Measurements from ENCODE around the gene PRICKLE2.
A peak's percentile ranks its signal among the peaks of the same experiment; 100 is the strongest.

Gene PRICKLE2

DNA sequence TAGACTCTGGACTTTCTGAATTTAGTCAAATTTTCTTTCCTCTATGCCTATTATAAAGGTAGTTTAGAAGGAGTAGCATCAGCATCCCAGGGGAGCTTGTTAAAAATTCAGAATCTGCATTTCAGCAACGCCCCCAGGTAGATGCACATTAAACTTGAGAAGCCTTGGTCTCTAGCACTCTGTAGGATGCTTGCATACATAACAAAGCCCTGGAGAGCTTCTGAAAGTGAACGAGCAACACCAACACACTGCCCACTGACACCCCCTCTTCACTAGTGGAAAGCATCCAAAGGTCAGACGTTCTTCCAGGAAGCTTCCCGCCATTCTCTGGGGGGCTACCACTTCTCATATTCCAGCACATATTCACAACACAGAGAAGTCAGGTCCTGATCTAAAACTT is 6.5 kb downstream of the PRICKLE2 start:
- no peak for DNase-seq

DNA sequence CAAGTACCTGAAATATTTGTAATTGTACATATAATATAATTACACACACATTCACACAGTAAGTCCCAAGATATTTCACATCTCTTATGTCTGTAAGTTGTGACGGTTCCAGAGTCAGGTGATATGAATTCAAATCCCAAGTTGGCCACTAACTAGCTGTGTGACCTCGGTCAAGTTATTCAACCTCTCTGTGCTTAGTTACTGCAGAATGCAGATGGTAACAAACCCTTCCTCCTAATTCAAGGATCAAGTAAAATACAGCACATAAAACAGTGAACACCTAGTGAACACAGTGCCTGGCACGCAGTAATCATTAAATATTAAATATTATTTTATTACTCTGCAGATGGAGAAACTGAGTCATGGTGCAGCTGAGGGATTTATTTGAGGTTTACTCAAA is 6.9 kb downstream of the PRICKLE2 start:
- no peak for DNase-seq

DNA sequence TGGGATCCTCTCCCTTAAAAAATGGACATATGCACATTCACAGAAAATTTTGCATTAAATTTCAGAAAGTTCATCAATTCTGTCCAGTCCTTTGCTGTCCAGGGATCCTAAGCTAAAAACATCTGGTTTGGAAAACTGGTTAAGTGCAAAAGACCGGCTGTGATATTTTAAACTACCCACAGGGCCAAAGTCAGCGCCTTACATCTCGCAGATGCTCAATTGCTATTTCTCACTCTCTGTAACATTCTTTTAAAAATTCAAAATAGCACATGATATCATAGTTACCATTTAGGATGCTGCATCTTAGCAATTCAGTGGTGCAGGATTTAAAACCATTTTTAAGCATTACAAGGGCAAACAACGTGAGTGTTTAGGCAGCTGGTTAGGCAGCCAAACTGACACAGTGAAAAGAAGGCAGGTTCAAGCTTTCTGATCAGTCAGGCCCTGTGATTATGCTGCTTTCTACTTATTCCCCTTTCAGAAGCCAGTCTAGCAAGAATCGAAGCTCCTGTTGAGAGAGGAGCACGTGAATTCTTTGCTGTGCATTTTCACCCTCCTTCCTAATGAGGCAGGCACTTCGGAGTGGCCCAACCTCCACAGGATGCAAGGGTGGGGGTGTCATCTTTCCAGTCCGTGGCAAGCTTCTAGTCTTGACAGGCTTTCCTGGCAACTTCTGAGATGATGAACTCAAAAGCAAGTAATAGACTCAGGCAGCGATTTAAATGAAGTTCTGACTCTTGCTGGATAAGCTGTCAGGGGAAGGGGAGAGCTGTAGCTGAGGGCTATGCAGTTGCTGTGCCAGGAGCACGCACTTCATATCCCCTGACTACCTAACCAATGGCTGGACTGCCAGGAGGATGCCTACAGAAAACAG is 8.8 kb downstream of the PRICKLE2 start:
- DNase-seq, result no peak

DNA sequence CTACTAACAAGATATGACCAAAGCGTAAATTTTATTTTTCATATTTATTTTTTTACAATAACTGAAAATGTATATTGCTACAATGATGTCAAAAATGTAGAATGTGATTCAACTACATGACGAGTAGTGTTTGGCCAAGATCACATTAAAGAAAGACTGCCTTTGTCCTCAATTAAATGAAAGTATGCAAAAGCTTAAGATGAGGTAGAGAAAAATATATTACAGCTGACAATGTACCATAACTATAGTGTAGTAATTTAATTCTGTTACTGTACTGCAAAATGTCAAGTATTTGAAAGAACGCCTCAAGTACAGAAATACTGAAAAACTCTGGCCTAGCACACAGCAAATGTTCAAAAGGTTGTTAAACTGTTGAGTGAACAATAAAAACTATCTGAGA is 9.7 kb downstream of the PRICKLE2 start:
- DNase-seq, result no peak

DNA sequence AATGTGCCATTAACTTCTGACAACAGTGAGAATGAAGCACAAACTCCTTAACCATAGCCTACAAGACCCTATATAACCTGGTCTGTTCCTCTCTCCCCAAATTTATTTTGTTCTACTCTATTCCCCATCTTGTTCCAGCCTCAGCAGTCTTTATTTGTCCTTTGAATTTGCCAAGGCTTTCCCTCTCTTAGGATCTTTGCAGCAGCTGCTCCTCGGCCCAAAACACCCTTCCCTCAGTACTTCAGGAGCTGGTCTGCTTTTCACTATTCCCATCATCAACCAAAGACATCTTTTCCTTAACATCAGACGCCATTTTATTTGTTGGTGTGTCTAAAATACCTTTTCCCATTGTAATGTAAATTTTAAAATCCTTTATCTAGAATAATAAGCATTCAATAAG is 10.2 kb downstream of the PRICKLE2 start:
- no peak for DNase-seq

DNA sequence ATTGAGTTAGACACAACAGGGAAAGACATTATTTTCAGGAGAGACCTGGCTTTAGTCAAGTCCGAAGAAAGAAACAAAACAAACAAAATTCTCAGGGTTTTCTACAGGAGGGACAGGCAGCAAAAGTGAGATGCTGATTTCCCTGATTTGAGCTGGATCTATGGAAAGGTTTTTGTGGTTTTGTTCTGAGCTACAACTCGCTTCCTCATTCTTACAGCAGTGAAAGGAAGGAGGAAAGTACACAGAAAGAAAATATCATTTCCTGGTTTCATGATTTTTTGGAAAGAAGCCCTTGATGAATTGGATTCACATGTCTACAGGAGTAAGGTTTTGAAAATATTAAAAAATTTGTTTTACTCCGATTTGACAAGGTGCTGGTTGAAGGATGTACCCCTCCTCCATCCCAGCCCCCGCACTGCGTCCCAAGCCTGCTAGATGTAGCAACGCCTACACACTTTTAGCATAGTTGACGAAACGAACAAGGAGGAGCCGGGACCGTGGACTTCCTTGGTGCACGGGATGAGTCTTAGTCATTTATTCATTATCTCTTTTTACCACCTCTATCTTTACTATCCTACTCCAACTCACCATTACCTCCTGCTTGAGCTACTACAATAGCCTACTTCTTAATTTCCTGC is 10.8 kb downstream of the PRICKLE2 start:
- DNase-seq, result peak; percentile 49

DNA sequence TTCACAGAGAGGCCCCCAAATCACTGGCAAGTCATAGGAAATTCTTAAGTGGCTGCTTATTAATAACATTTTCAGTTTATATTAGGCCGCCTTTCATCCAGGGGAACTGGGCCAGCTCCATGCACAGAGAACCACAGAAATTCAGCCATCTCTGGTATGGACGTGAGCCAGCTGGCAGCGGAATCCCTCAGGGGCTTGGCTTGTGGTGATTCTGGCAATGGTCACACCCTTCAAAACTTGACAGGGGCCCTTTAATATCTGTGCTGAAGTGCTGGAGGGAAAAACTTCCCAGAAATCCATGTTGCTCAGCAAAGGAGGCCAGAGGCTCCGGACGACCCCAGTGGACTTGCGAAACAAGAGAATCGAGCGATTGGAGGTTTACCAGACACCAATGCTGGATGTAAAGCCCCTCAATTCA is 11.3 kb downstream of the PRICKLE2 start:
- DNase-seq, result no peak

DNA sequence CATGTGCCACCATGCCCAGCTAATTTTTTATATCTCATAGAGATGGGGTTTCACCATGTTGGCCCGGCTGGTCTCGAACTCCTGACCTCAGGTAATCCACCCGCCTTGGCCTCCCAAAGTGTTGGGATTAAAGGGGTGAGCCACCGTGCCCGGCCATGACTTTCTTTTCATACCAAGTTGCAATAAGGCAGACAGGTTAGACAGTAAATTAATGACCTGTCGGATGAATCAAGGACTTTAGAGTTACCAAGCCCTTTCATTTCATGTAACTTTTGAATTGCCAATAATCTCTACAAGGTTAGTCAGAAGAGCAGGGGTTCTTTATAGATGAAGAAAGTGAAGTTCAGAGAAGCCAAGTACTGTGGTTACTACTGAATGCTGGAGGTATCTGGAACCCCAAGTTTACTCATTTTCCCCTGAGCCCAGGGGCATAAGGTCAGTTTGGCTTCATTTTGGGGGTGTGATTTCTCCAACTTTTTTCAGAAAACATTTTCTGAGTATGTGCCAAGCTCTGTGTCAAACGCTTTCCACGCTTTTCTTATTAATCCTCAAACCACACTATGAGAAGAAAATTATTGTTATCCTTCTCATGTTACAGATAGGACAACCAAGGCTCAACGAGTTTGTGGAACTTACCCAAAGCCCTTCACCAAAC is 11.9 kb downstream of the PRICKLE2 start:
- DNase-seq, result no peak

DNA sequence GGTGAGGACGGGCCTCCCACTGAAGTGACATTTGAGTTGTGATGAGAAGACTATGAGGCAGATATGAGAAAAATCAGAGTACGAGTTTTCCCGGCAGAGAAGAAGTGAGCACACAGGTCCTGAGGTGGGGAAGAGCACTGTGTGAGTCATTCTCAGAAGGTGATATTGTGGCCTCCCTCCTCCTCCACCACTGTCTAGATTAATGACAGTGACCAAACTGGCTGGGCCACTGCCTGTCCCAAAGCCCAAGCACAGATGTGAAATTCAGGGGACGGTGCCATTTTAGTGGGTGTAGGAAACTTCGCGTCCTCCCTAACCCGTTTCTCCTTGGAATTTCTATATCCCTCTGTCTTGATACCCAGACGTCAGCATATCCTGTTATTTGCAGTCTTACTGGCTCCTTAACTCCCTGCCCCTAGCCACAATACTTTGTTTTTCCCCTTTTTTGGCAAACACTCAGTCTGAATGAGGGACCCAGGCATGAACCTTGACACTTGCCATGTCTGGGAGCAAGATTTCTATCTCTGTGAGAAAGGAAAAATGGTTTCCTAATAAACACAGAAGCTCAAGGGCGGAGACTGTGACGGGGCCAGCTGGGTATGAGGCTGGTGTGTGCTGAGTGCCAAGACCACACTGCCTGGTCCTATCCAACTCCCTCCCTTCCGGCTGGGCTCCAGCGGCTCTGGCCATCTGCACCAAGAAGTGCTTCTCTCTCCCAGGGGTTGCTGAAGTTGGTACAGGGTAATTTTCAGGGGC is 15.2 kb downstream of the PRICKLE2 start:
- DNase-seq, result no peak

DNA sequence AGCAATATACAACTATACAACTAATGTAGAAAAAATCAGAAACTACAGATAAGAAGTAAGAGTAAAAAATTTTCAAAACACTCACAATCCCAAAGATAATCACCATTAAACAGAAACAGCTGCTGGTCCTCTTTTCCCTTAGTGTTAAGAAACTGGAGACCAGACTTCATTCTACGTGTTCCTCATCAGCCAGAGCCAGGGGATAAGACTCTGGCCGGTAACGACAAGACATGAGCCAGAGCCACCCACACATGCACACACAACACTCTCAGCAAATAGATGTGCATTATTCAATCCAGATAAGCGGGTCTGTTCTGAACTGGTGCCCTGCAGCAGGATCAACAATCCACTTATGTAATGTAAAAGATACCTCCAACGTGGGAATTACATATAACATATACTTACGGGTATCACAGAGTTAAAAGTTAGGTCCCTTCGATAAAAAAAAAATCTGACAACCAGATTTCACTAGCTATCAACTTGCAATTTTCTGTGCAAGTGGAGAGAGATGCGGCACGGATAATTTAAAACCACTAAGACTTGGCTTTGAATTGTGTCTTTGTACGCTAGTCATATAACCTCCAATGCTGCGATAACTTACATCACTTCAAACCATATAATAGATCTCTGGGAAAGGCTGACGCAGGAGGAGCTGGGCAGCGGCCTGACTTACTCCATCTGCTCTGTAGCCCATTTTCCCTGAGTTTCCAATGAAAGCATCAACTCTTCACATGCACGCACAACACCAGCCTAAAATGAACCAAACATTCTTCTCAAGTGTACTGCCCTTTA is 17.8 kb downstream of the PRICKLE2 start:
- DNase-seq, result no peak

DNA sequence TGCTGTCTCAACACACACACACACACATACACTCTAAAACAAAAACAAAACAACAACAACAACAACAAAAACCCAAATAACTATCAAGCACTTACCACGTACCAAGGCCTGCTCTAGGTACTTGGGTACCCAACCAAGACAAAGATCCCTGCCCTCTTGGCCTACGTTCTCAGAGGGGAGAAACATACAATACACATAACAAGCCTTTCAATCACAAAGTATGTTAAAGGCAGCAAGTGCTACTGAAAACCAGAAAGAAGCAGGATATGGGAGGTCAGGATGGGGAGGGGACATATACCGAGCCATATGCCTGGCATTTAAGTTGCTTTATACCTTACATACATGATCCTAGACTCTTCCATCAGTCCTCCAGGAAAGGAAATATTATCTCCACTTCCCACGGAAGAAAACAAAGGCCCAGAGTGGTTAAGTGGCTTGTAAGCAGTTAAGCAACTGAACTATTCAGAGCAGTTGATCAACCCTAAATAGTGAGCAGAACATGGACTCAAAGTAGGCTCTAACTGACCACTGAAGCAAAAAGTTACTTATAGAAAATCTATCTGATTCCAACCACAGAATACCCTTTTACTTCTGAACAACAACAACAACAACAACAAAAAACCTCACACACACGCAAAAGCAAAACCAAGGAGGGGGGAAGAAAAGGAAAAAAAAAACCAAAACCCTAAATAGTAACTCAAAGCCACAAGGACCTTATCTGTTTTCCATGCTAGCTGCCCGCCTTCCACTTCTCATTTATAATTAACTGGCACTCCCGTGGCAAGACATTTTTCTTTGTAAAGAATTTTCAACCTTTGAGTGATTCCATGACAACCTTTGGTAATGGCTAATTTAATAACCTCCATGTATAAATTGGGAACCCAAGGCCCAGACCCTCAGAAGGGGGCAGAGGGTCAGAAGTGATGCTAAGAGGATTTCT is 21.0 kb downstream of the PRICKLE2 start:
- no peak for DNase-seq

DNA sequence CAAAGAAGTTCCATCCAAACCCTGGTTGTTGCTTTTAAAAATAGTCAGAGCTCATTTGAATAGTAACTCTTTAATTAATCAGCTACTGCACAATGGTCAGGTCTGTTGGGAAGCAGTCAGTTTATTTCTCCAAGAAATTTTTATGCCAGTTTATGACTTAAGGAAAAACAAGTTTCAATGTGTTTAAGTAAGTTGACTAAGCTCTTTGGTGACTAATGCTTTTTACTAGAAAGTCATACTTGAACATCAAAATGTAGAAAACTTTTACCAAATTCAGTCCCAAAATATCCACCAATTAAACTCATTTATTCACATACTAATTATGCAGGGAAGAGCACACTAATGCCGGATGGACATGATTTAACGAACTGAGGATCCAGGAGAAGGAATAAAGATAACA is 22.1 kb downstream of the PRICKLE2 start:
- DNase-seq, result no peak

DNA sequence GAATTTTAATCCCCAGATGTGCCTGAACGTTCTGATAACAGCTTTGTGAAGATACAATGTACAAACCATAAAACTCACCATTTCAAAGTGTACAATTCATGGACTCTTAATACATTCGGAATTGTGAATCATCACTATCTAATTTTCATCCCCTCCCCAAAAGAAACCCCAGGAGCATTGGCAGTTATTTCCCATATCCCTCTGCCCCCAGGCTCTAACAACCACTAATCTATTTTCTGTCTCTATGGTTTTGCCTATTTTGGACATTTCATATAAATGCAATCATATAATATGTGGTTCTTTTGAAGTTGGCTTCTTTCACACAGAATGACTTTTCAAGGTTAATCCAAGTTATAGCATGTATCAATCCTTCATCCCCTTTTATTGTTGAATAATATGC is 25.3 kb downstream of the PRICKLE2 start:
- DNase-seq, result no peak

DNA sequence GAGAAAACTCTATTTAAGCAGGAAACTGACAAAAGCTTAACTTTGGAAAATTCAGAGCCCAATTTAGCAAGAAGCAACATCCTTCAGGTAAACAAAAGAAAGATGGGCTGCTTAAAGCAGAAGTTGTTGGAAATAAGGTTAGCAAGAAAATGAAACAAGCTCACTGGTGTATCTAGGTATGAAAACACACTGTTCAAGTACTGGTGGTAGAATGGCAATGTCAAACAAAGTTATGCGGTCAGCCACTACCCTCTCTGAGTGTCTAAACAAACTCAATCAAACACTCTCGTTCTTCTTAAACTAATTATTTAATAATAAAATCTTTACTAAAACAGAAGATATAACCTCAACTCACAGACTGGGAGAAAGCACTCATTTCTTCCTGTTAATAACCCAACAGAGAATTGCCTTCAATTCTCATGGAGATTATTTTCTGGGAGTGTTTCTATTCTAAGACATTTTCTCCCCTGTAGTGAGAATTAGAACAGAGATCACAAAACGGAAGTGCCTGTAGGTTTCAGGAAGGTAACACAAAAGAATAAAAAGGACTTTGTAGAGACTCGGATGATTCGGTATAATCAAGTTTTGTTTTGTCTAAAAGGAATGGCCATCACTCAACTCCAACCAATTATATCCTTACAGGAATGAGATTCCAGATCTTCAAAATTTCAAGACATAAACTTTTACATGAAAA is 28.9 kb downstream of the PRICKLE2 start:
- no peak for DNase-seq

DNA sequence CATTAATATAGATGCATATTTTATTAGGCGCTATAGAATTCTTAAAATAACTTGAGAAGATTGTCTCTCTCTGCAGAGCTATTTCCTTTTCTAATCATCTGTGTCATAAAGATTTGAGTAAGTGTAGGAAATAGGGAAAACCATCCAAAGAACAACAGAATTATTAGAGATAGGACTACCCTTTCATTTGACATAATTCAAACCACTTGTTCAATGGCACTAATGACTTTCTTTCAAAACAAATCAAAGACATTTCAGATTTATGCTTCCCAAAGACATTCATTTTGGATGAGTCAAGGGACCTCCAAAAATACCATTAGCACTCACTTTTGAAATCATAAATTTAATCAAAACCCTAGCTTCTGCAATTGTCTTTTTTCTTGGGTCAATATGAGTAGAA is 29.5 kb downstream of the PRICKLE2 start:
- DNase-seq, result no peak

DNA sequence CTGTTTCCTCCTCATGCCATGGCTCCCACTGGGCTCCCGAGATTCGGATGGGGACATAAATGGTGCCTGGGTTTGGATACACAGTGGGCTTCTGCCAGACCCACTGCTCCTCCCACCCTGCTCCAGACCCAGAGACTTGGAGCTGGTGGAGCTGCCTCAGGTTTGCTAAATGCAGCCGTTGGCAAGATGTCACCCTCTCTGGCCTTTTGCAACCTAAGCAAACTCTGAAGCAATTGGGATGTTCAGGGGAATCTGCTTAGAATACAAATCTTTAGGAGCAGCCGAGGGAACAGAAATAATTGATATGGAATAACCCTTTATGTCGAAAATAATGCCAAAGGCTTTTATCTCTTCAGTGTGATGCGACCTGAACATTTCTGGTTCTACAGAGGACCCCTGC is 33.4 kb downstream of the PRICKLE2 start:
- no peak for DNase-seq

DNA sequence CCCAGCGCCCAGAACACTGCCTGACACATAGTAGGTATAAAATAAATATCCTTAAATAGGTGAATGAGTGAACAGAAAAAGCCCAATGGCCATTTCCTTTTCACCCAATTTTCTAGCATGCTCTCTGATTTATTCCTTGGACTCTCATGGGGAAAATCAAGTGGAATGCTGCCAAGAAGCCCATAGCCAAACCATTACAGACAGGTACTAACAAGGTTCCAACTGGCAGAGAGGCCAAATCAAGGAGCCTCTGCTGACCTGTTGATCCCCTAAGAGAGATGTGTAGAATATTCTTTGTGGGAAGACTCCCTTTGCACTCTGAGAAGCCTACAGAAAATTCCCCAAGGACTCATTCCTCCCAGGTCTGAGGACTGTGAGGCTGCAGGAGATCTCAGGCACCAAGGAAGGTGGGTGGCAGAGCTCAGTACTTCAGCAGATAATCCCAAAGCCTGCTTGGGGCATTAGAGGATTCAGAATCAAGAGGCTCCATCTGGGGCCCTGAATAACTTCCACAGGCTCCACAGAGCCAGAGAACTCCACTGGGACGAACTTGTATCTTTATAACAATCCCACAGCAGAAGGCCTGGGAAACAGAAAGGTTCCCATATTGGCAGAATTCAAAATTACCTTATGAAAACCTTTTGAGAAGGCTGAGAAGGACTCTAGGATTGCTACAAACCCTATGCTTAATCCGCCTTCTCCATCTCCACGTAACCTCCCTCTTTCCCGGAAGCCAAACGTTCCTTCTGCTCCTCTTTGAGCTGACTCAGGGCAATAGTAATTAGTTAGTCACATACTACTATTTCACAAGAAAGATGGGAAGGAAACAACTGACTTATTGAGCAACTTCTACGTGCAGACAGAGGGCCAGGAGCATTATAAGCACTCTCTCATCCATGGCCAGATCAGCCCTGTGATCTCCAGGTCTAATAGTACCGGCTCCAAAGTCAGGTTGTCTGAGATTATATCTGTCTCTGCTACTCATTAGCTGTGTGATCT is 34.5 kb downstream of the PRICKLE2 start:
- DNase-seq, result peak; percentile 73

DNA sequence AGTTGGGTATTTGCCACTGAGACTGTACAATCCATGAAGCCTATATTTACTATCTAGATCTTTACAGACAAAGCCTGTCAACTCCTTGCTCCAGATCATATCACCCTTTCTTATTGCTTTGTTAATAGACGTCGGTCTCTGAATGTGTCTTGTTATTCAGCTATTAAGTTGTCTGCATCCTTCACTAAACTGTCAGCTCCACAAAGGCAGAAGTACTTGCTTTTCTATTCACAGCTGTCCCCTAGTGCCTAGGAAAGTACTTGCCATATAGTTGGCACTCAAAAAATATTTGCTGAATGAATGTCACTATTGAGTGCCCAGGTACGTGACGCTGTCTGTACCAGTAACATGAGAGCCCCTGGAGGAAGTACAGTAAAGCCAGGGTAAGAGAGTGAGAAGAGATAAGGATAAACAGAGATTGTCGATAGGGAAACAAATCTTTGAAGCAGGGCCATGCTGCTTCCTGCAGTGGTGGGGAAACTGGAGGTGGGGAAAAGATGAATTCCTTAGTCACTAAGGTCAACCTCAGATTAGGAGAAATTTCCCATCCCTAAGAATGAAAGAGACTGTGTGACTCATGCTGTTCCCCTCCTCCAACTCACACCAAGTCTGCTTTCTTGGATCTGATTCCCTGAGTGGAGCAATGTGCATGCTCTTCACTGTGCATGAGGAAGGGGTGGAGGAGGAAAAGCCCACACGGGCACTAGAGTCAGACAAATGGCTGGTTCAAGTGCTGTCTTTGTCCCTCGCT is 36.3 kb downstream of the PRICKLE2 start:
- DNase-seq, result no peak

All from MV-4-11 (cell line).